NCI-H2171 treated with DMSO at 0.1 percent for 48 hours (cell line): ENCODE results near the gene FAM193B.
"Not testable (repeated sequence)": the region's sequence is repeated elsewhere in the genome, so short reads cannot be mapped to it uniquely, and the experiment has no call there.

Experiments
- DNase-seq: peaks from one replicate; lab custom pipeline; 2025; lab: John Stamatoyannopoulos, UW

Gene FAM193B

DNA sequence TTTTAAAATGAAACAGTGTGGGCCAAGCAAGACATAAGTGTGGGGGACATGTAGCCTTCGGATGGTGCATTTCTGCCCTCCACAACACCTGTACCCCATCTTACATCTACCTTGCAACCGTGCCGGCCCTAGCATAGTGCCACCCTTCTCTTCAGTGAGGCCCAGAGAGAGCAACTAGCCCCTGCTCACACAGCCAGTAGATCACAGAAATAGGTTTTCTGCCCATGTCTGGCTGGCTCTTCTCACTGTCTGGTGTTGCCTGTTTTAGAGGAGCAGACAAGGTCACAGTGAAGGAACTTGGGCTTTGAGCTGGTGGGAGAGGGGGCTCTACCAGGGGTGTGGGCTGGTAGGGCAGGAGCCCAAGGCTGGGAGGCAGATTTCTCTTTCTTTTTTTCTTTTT, 68.1 kb downstream of the FAM193B start:
- DNase-seq, result no peak

DNA sequence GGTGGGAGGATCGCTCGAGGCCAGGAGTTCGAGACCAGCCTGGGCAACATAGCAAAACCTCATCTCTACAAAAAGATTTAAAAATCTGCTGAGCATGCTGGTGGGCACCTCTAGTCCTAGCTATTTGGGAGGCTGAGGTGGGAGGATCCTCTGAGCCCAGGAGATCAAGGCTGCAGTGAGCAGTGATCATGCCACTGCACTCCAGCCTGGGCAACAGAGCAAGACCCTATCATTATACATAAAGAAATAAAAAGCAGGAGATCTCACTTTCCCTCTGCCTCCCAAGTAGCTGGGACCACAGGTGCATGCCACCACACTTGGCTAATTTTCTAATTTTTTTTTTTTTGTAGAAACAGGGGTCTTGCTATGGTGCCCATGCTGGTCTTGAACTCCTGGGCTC, 68.6 kb downstream of the FAM193B start:
- not testable (repeated sequence) for DNase-seq

DNA sequence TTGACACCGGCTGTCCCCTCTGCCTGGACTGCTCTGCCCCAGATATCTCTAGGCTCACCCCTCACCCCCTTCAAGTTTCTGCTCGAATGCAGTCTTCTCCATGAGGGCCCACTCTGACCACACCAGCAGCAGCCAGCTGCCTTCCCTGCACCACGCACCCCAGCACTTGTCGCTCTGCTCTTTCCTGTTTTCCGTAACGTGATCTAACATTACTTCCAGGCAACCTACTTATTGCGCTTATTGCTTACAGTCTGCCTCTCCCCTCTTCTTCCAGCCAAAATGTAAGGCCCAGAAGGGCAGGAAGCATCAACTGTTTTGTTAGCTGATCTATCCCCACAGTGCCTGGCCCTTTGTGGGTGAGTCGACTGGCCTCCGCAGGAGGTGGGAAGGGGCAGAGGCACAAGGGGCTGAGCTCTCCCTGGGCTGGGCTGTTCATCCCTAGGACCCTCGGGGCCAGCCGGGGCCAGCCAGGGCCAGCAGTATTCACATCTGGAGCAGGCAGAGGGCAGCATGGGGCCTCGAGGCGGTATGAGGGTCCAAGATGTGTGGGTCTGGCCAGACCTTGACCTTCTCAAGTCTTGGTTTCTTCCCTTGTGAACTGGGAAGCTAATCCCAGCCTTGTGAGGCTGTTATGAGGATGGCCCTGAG, 69.3 kb downstream of the FAM193B start:
- peak; percentile 19 for DNase-seq

DNA sequence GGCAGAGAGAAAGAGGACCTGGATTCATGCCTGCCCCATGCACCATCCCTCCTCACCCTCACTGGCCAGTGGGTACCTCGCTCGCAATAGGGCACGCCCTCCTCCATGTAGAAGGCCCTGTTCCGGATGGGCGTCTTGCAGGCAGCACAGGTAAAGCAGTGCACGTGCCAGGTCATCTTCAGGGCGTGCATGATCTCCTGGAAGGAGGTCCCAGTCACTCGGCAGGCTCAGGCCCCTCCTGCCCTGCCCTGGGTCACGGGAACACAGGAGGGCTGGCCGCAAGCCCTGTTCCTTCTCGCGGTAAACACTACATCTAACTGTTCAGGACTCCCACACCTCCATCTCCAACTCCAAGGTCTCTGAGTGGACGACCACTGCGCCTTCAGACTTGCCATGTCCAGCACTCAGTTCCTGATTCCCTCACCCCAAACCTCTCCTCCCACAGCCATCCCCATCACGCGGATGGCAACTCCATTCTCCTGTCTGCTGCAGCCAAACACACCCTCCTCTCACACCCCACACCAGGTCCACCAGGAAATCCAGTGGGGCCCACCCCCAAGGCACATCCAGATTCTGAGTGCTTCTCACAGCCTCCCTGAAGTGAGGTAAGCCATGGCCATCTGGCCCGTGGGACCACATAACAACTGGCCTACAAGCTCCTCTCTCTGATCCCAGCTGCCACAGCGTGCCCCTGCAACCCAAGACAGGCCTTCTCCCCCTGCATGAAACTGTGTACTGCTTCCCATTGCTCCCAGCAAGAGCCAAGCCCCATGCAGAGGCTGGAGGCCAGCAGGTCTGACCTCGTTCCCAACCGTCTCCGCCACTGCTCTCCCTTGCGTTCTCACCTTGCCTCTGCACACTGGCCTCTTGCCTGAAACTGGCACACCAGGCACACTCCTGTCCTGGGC, 70.1 kb downstream of the FAM193B start:
- DNase-seq, result no peak

DNA sequence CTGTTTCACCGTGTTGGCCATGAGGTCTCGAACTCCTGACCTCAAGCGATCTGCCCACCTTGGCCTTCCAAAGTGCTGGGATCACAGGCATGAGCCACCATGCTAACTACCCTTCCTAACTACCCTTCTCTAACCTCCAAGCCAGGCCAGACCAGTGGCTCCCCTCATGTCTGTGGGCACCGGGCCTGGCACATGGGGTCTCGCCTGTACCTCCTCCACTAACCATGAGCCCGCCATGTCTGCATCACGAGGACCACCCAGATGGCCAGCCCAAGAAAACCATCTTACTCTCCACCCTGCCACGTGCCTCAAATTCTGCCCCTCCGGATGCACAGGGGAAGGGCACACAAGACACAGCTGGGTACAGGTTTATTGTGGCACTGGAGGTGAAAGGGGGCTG, 71.3 kb downstream of the FAM193B start:
- DNase-seq, result no peak

DNA sequence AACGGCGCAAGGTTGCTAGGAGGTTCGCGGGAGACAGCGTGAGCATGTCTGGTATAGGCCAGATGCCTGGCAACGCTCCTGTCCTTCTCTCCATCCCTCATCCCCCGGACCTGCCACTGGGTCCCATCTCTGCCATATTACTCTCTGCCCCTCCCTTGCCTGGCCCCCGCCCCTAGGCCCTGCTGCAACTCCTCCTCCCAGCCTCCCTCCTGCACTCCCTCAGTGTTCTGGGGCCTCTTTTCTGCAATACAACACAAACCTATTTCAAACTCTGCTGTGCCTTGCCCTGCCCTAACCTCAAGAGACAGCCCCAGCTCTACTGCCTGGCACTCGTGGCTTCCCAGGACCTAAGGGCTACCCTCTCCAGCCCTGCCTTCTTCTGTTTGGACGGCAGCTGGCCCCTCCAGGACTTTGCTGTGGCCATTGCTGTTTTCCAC, 72.0 kb downstream of the FAM193B start:
- DNase-seq, result no peak

DNA sequence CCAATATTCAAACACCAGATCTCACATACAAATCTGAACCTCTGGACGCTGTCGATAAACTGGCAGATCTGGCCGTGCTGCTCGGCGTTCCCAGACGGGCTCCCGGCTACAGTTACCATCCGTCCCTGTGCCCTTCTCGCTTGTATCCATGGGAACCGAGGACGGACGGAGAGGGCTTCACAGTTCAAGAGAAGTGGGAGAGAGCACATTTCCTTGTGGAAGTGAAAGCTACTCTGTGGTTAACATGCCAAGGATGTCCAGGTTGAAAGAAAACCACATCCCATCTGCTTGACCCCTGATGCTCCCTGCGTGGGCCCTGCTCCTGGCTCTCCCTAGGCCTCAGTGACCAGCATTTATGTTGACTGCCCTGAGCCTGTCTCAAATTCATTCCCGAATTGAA, 74.6 kb downstream of the FAM193B start:
- DNase-seq, result no peak

DNA sequence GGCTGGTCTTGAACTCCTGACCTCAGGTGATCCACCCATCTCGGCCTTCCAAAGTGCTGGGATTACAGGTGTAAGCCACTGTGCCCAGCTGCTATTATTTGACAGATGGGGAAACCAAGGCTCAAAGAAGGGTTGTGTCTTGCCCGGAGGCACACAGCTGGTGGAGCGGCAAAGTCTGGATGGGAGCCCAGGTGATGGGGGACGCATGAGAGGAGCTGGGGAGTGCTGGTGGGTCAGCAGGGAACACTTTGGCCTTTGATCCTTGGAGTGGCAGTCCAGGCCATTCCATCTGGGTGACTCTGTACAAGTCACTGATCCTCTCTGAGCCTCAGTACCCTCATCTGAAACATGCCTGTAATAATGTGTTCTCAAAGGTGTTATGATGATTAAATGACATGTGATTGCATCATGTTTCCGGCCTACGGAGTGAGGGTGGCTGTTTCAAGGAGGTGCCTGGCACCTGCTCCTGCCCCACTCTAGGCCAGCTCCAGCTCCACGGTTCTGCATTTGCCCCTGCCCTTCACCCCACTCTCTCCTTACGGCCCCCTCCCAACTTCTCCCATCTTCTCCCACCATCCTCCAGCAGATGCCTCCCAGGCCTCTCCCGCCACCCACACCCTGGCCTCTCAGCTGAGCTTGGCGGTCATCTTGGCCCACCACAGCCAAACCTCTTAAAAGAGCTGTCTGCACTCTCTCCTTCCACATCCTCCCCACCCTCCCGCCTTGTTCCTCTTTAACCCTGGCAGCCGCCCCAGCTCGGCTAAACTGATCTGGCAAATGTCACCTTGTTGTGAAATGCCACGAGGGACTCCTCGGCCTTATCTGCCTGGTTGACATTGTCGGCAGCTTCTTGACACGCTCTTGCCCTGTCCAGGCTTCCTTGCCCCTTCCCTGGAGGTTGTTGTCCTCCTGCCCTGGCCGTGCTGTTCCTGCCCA, 75.4 kb downstream of the FAM193B start:
- no peak for DNase-seq

DNA sequence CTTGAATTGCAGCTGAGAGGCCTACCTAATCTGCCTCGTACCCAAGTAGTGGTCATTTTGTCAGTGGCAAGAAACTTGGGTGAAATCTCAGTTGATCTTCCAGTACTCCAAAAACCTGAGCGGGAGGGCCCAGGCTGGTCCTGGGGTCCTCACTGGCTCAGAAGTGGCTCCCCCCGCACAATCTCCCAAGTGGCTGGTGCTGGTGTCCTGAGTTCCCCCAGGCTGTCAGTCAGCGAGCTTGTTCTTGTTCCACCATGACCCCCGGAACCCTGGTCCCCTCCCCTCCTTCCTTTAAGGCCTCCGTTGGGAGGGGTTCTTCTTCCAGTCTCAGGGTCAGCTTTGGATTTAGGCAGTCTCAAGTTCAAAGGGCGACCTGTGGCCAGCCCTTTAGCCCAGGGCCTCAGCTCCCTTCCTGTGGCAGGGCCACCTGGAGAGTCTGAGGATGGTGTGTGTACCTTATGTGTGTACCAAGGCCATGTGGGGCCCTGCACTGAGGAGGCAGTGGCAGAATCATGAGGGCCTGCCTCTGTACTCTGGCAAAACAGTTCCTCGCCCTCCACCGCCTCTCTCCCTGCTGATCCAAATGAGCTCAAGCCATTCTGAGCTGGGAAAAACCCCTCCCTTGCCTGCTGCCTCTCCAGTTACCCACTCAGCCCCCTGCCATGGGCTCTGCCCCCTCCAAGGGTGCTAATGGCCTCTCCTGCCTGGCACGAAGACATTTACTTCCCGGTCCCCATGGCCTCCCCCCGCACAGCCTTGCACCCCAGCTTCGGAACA, 76.5 kb downstream of the FAM193B start:
- no peak for DNase-seq

DNA sequence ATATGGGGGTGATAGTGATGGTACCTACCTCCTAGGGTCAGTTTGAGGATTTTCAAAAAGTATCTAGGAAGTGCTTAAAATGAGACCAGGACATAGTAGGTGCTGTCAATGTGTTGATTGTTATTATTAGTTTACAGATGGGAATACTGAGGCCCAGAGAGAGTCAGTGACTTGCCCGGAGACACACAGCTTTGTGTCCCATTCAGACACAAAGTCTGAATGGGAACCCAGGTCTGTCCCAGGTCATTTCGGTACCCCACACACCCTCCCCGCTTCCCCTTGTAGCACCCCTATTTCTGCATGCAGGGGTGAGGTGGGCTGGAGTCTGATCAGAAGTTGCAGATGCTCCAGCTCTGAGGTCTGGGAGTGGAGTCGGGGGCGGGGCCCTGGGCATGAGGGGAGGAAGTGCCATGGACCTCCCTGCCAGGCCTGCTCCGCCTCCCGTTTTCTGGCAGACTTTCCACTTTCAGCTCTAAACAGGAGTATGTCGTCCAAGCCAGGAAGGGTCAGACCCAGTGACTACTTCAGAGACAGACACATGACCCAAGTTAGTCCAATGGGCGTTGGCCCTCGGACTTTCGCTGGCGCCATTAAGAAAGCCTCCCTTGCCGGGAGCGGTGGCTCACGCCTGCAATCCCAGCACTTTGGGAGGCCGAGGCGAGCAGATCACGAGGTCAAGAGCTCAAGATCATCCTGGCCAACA, 77.7 kb downstream of the FAM193B start:
- no peak for DNase-seq

DNA sequence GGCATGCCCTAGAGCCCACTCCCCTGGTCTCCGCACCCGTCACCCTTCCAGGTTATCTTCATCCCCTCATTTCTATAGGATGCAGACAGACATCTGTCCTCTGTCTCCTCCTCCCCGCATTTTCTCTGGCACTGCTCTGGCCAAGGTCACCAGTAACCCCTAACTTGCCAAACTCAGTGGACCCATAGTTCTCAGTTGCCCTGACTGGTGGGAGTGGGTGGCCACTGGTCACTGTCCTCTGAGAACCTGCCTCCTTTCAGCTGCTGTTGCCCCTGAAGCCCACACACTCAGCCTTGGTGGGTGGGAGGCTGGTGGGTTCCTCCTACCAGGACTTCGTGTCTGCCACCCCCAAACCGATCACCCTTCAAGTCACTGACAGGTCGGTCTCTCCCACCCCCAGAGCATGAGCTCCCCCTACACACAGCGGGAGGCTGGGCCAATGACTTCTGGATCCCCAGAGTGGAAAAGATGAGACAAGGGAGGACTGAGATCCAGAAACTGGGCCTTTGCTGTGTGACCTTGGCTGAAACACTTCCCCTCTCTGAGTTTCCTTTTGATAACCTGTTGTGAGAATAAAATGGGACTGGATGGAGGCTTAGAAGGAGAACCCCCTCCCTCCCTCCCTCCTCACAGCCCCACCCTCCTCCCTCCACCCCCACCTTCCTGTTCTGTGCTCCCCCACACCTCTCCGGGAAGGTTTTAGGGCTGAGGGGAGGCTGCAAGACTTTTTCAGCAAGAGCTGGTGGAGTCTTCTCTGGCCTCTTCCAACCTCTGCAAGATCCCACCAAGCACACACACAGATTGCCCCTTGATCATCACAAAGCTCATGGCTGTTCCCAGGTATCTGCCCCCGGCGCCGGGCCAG, 78.6 kb downstream of the FAM193B start:
- DNase-seq, result no peak

DNA sequence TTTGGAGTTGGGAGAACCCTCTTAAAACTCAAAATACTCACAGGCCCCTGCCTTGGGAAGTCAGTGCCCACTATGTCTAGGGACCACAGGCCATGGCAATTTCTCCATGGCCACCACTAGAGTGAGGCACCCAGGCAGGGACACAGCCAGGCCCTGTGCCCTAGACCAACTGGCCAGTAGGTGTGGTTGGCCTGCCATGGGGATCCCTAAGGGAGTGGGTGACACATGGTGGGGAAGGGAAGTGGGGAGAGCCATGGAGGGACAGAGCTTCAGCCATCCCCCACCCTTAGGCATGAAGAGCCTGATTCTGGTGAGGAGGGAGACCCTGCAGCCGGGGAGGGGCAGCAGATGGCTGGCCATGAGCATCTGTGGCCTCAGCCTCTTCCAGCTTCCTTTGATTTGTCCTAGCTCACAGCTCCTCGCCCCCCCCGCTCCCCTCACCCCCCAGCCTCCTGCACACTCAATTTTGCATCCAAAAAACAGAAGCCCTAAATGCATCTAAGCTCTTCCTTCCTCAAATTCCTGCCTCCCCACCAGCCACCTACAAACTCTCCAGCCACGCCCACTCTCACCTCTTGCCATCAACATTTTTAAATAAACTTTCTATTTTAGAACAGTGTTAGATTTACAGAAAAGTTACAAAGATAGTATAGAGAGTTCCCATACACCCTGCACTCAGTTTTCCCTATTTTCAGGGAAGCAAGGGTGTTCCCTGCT, 79.4 kb downstream of the FAM193B start:
- no peak for DNase-seq

DNA sequence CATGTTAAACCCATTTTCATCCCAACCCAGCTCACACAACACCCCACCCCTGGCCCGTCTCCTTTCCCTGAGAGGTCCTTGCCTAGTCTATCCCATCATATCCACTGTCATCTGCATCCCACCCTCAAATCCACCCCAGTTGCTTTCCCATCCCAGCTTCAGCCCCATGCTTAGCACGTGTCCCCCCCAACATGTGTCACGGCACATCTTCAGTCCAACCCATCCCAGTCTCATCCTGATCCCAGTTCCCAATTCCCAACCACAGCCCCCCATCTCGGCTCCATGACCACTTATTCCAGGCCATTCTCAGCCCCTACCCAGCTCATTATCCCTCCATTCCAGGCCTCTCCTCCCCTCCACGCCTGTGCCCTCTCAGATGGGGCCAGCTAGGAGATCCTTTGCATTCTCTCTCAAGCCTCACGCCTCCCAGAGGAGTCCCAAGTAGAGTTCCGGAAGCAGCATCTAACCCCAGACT, 80.3 kb downstream of the FAM193B start:
- no peak for DNase-seq

DNA sequence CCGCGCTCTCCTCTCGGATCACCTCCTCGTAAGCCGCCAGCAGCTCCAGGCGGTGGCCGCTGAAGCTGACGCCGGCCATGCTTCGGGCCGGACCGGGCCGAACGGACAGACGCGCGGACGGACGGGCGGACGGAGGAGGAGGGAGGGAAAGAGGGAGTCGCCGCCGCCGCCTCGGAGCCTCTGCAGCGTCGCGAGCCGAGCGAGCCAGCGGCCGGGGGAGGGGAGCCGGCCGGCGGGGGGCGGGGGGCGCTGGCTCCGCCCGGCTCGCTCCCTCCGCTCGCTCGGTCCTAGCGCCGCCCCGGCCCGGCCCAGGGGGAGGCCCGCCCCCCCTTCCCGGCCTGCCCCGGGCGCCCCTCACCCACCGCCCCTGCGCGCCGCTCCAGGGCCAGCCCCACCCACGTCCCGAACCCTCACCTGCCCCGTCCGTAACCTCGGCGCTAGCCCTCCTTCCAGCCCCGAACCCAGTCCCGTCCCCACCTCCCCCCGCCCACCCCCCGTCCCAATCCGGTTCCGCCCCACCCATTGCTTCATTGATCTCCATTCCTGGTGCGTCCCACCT, 80.8 kb downstream of the FAM193B start, which contains the start of gene DBN1:
Gene DBN1, minus strand, starts transcription at position 192 of the 559 bp plus-strand sequence. Its CDS starts 113 bp downstream, at position 79.
- no peak for DNase-seq

DNA sequence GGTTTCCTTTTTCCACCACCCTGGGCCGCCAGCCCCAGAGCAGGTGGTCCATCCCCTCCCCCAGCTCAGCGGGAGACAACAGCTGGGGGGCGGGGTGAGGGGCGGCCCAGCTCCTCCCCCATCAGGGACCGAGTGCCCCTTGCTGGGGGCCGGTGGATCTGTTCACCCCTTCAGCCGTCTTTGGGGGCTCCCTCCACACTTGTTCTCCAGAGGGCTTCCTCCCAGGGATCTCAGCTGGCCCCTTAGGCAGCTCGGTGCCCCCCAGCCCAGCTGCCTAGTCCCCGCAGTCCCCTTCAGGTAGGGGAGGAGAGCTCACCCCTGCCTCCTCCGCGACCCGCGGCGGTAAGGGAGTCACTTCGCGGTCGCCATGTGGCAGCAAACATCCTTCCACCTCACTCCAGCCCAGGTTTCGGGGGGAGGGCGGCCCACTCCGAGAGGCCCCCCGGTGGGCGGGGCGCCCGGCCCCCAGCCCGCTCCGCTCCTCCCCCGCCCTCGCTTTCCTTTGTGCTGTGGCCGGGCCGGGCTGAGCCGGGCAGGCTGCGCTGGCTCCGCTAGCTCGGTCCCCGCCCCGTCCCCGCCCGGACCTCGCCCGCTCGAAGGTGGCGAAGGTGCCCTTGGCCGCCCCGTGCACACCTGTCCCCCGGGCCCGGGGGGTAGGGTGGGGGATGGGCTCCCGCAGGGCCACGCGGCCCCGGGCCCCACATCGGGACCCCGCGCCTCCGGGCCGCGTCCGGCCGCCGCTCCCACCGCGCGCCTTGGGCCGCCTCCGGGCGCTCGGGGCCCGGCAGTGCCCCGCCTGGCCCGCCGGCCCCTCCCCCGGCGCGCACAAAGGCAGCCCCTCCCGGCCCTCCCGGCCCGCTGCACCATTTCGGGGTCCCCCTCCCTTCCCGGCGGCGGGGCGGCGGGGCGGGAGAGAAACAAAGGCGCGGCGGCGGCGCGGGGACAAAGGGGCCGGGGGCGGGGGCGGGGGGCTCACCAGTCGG, 81.6 kb downstream of the FAM193B start:
- peak; percentile 50 for DNase-seq

DNA sequence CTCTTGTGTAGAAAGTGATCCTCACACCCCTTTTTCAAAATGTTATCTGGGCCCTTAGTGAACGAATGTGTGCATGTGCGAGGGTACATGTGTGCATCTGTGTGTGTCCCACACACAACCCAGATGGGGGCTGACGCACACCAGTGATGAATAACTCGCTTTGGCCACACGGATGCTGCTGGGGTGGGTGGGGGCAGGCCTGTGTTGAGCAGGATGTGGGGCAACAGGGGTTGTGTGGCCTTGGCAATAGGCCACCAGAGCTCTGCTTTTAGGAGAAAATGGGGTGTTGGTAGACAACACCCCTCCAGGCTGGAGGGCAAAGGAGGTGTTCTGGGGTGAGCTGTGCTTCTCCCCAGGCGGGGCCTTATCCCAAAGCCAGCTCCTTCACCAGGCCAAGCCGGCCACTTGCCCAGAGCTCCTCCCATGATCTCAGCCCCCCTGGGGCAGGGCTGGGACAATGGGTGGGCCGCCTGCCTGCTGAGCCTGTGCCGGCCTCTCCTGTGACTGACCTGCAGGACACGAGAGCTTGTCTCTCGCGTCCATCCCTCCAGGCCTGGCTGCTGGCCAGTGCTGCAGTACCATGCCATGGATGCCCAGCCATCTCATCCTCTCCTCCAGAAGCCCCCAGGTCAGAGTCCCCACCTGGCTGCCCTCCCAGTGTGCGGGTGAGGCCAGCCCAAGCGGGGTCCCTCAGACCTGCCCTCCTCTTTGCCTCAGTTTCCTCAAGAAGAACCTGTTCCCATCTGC, 82.6 kb downstream of the FAM193B start:
- no peak for DNase-seq
